NCI-H1105 (cell line): ENCODE measurements around the gene SDK1.
"Not testable (repeated sequence)": the region's sequence is repeated elsewhere in the genome, so short reads cannot be mapped to it uniquely, and the experiment has no call there.

Experiments
- DNase-seq: peaks from one replicate; lab custom pipeline; 2025; lab: John Stamatoyannopoulos, UW

Gene SDK1

DNA sequence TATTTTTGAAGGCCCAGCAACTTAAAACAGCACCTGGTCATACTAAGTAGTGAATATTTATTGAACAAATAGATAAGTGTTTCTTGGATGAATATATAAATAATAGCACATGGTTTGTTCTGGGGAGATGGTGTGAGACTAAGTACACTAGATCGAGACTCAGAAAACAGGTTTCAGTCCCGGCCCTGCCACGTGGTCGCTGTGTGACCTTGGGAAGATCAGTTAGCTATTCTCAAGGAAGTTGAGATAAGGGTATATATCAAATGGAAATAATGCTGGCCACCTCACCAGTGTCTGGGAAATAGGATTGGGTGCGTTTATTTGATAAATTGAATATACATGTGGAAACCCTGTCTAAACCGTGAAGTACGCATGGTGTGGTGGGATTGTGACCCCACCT is 354.6 kb downstream of the SDK1 start:
- no peak for DNase-seq

- DNase-seq = no peak
Measured at GRCh38 chr7:3657206-3657605, 356.2 kb downstream of the SDK1 start.

DNA sequence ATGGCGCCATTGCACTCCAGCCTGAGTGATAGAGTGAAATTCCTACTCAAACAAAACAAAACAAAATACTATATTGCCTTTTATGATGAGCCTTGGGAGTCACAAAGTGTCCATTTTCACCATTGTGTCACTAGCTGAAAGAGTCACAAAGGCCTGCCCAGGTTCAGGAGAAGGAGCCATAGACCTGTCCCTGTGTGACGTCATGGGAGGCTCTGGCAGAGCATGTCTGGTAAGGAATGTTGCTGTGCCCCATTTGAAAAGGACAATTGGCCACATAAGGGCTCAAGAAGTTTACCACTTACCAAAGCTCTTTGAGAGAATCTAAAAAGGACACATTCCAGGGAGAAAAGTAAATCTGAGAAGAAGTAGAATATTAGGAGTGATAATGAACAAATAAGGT is 367.7 kb downstream of the SDK1 start:
- DNase-seq = no peak

- DNase-seq = no peak
Measured at GRCh38 chr7:3670898-3671297, 369.8 kb downstream of the SDK1 start.

DNA sequence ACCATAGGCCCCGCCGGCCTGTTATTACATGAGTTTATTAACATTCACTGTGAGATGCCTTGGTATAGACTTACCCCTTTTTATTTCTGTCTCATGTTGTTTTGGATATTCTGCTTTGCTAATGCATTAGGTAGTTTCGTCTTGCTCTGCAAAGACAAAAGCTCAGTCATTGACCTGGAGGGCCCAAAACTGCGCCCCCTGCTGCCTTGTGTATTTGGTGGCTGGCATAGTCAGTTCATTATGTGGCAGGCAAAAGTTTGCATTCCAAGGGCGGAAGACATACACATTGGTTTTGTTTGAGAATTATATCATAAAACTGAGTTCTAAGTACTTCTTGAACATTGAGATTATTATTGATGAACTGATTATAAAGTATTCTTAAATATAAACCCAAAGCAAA is 372.5 kb downstream of the SDK1 start:
- DNase-seq = no peak

DNA sequence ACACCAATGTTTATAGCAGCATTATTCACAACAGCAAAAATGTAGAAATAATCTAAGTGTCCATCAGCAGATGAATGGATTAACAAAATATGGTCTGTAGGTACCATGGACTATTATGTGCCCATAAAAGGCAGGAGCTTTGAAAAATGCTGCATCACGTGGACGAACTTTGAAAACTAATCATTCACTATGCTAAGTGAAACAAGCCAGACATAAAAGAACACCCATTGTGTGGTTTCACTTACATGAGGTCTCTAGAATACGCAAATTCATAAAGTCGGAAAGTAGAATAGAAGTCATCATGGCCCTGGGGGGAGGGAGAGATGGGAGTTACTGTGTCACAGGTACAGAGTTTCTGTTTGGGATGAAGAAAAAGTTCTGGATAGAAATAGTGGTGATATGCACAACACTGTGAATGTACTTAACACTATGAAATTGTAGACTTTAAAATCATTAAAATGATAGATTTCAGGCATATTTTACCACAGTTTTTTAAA is 377.3 kb downstream of the SDK1 start:
- DNase-seq = no peak

GRCh38 chr7:3682028-3682710 is 381.1 kb downstream of the SDK1 start:
- DNase-seq = no peak

DNA sequence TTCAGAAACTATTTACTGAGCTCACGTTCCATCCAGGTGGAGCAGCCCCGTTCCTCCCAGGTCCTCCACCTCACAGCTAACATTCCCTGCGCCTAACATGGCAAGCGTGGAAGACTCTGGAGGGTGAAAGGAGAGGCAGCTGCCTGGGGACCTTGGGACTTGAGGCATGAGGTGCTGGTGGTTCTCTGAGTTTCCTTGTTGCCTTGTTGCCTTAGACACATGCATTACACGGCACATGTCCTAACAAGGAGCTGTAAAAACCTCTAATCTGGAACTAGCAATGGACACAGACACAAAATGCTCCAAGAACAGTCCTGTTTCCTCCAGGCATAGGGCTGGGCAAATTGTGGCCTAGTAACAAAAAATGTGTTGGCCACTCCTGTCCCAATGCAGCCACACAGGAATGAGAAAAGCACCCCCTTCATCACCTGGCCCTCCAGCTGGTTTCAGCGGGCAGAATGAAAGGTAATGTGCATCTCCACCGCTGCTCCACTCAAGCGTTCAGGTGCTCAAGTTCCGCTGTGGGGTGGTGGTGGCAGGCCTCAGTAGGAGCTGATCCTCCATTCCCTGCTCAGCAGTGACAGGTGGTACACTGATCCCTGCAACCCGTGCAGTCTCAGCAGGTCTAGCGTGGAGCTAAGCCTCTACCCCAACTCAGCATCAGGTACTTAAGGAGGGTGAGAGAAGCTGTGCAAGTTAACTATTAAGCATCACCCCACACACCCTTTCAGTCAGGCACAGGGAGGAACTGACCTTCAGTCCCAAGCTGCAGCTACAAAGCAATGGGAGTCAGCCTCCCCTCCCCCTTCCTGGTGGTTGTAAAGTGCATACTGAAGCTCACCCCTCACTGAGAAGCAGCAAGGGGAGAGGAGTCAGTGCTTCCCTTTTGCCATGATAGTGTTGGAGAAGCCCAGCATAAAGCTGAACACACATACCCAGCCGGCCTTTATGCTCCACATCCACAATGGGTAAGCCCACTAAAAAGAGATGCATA is 382.8 kb downstream of the SDK1 start:
- no peak for DNase-seq

- no peak for DNase-seq
Measured at GRCh38 chr7:3688071-3688470, 387.0 kb downstream of the SDK1 start.

DNA sequence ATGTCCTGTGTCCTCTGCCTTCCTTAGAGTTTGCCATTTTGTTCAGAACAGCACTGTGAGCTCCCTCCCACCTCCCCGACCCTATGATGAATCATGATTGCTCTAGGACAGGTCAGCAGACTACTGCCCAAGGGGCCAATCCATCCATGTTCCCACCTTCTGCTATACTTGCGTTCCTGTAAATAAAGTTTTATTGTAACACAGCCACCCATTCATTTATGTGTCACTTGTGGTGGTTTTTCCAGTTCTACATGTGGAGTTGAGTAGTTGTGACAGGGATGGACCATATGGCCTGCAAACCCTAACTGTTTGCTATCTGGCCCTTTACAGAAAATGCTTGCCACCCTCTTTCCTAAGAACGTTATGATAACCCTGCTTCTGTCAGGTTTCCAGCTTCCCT is 387.8 kb downstream of the SDK1 start:
- DNase-seq = no peak

DNA sequence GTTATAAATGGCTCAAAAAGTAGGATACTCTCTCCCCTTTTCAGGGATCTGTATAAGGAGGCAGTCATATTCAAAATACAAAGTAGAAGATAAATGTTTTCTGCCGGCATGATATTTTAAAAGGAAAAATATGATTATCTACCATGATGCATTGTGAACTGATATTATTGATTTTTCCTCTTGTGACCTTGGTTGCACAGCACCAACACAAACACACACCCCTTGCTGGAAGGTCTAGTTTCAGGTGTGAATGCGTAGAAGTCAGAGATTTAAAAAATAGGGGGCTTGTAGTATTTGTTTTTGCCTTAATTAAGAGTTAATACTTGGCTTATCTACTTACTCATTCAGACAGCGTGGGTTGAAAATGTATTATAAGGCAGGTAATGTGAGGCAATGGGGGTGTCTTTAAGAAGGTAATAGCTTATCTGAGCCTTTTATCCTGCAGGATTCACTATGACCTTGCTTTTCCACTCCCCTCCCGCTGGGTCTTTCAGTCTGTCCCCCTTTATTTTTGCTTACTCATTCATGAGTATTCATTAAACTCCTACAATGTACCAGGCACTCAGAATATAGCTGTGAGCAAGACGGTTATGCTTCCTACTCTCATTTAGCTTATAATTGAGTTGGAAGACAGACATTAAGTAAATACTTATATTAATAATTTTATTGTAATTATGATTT is 390.6 kb downstream of the SDK1 start:
- no peak for DNase-seq

GRCh38 chr7:3695602-3696001 is 394.6 kb downstream of the SDK1 start:
- no peak for DNase-seq

- no peak for DNase-seq
Measured at GRCh38 chr7:3696113-3696512, 395.1 kb downstream of the SDK1 start.

- DNase-seq = no peak
Measured at GRCh38 chr7:3697472-3697871, 396.4 kb downstream of the SDK1 start.

GRCh38 chr7:3705258-3705657 is 404.2 kb downstream of the SDK1 start:
- DNase-seq = no peak

GRCh38 chr7:3706091-3706490 is 405.0 kb downstream of the SDK1 start:
- not testable (repeated sequence) for DNase-seq

GRCh38 chr7:3710122-3710521 is 409.1 kb downstream of the SDK1 start:
- DNase-seq = no peak

DNA sequence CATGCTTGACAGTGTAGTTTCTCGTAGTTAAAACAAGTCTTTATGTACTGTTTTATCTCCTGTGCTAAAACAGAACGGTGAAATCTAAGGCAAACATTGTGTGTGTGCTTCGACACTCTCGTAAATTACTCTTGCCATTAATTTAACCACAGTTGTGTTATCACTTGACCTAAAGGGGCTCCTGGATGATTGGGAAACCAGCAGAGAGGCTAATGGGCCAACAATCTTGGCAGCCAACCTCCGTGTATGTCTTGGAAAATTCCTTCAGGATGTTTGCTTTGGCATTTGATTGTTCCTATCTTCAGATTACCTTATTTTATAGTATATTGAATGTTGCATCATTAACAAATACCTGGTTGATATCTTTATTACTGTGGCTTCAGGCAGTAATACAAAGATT is 409.5 kb downstream of the SDK1 start:
- DNase-seq = no peak

DNA sequence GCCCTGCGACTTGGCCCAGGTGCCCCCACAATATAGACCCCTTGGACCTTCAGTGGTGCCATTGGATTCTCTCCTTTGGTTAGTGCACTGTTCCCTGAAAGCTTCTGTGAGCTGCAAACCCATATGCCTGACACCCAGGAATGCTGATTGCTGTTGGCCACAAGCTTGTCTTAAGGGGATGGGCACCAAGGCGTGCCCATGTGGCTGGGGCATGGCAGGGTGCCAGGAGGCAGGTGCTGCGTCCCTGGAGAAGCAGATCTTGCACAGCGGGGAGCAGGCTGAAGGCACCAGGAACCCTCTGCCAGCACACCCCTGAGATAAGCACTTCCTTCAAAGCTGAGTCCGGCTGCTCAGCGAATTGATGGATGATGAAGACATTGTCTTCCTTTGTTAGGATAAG is 411.8 kb downstream of the SDK1 start:
- DNase-seq = peak; percentile 53

DNA sequence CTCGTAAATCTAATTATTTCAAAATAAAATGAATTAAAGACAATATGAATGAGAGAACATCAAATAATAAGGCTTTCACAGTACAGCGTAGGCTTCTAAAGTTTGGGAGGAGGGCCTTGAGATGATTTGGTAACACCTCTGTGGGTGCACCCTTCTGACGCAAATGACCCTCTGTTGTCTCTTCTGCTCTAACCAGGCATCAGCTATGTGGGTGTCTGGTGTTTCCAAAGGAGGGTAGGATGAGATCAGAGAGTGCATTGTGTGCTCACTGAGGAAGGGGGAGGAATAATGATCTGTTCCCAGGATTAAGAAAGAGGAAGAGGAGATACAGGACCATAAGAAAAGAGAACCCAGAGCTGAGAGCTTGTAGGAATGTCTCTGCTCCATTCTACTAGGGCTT is 420.4 kb downstream of the SDK1 start:
- DNase-seq = no peak

DNA sequence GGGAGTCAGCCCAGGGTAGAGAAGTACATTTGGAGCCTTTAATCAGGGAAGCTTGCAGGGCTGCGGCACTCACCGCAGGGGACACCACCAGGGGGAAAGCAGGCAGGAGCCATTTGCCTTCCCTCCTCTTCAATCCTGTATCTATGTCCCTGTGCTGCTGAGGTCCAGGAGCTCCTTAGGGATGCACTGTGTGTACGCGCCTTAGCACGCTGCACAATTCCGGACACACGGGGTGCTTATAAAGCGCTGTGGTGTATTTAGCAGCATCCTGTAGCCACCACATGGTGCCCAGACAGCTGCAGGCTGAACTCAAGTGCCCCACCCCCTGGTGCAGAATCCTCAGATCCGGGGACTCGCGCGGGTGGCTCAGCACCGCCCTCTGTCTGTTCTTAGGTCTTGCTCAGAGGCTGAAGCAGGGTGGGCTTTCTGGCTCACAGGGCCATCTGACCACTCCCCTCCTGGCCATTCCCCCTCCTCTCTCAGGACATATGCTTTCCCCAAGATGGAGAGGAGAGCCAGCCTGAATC is 421.4 kb downstream of the SDK1 start:
- no peak for DNase-seq
